ENCODE measurements around the gene HCRTR1. TPM values are rescaled to one million over a fixed set of nuclear protein-coding genes. Genes with fewer than 3 reads are reported as not detected.
"Not testable (repeated sequence)": the region's sequence is repeated elsewhere in the genome, so short reads cannot be mapped to it uniquely, and the experiment has no call there.

The HCRTR1 gene
- total and polyA plus RNA-seq, 4 donors, result 0.18 to 0.42 TPM; not detected in 2

DNA sequence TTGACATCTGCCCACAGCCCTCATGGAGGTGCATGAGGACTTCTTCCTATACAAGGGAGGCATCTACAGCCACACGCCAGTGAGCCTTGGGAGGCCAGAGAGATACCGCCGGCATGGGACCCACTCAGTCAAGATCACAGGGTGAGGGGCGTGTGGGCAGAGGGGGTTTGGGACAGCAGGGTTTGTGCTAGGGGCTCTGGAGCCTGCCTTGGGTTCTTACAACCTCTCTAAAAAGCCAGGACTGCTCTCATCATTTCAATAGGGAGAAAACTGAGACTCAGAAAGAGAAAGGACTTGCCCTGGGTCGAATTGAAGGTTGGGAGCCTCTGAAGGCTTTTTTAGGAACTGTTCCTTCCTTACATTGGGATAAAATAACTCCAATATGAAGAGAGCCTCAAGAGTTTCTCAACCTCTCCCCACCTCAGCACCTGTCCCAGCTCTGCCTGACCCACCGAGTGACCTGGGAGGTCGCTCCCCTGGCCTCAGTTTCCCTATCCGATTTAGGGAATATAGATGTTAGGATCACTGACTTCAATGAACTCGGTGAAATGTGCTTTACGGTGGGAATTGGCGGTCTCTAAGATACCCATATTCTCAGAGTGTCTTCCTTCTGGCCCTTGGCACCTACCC is 31.6 kb upstream of the HCRTR1 start:
- Histone ChIP-seq H3K9me3 (ENCODE audit: control insufficient read depth, low read length) (no peaks in the 10 kb centered on the region), H3K27me3 (ENCODE audit: control insufficient read depth in 1 of 2, insufficient read depth in 2 of 2, low read length in 1 of 2) (no peaks in the 10 kb centered on the region), H3K36me3 (ENCODE audit: control insufficient read depth in 1 of 2, insufficient read depth in 2 of 2, low read length in 1 of 2) (peaks cover 0 to 12% of the 10 kb centered on the region in 2 donors), H3K4me3 (ENCODE audit: low read length in 2 of 2) (no peak overlapping the region), H3K27ac (ENCODE audit: low read depth in 1 of 2, low read length in 2 of 2) (peak overlapping the region; percentile 47 to 83), H3K4me1 (ENCODE audit: control insufficient read depth in 1 of 2, insufficient read depth in 2 of 2, low read length in 2 of 2) (peaks cover 3 to 6% of the 10 kb centered on the region in 2 donors)
- 58% methylated on average over 11 of the region's 11 CpGs for WGBS, 2 donors
- intact Hi-C loops (cut with DNase I), result no loop called here
- no peak for ATAC-seq (ENCODE audit: low FRiP score)
- DNase-seq, result no peak

- no peaks in the 10 kb centered on the region for H3K27me3 ChIP-seq (ENCODE audit: control insufficient read depth in 1 of 2, insufficient read depth in 2 of 2, low read length in 1 of 2)
- H3K36me3 ChIP-seq (ENCODE audit: control insufficient read depth in 1 of 2, insufficient read depth in 2 of 2, low read length in 1 of 2), result peaks cover 0 to 12% of the 10 kb centered on the region in 2 donors
- H3K4me3 ChIP-seq (ENCODE audit: low read length in 2 of 2), result no peak overlapping the region
- DNase-seq (no peak), ATAC-seq (ENCODE audit: low FRiP score) (no peak)
- intact Hi-C loops (cut with DNase I), result no loop called here
- H3K27ac ChIP-seq (ENCODE audit: low read depth in 1 of 2, low read length in 2 of 2), result peak overlapping the region; percentile 23 to 83
- H3K9me3 ChIP-seq (ENCODE audit: control insufficient read depth, low read length), result no peaks in the 10 kb centered on the region
- peaks cover 0 to 3% of the 10 kb centered on the region in 2 donors for H3K4me1 ChIP-seq (ENCODE audit: control insufficient read depth in 1 of 2, insufficient read depth in 2 of 2, low read length in 2 of 2)
- WGBS, 2 donors, result 38 to 39% methylated on average over 42 to 47 of the region's 47 CpGs
Observed at GRCh38 chr1:31586376-31587327, 30.8 kb upstream of the HCRTR1 start.

- H3K4me3 ChIP-seq (ENCODE audit: low read length in 2 of 2); H3K4me1 ChIP-seq (ENCODE audit: control insufficient read depth in 1 of 2, insufficient read depth in 2 of 2, low read length in 2 of 2); H3K9me3 ChIP-seq (ENCODE audit: control insufficient read depth, low read length); H3K27me3 ChIP-seq (ENCODE audit: control insufficient read depth in 1 of 2, insufficient read depth in 2 of 2, low read length in 1 of 2); DNase-seq; intact Hi-C loops (cut with DNase I); ATAC-seq (ENCODE audit: low FRiP score): not testable (repeated sequence)
- H3K36me3 ChIP-seq (ENCODE audit: control insufficient read depth in 1 of 2, insufficient read depth in 2 of 2, low read length in 1 of 2), result peaks cover 0 to 12% of the 10 kb centered on the region in 2 donors
- H3K27ac ChIP-seq (ENCODE audit: low read depth in 1 of 2, low read length in 2 of 2), result peak overlapping the region; percentile 23 to 83
- WGBS, 2 donors, result 27 to 48% methylated on average over 5 of the region's 5 CpGs
Observed at GRCh38 chr1:31587328-31587699, 30.2 kb upstream of the HCRTR1 start.

- Histone ChIP-seq H3K4me1 (ENCODE audit: control insufficient read depth in 1 of 2, insufficient read depth in 2 of 2, low read length in 2 of 2) (peaks cover 0 to 3% of the 10 kb centered on the region in 2 donors), H3K27me3 (ENCODE audit: control insufficient read depth in 1 of 2, insufficient read depth in 2 of 2, low read length in 1 of 2) (no peaks in the 10 kb centered on the region), H3K4me3 (ENCODE audit: low read length in 2 of 2) (no peak overlapping the region), H3K27ac (ENCODE audit: low read depth in 1 of 2, low read length in 2 of 2) (peak overlapping the region; percentile 83 to 89), H3K9me3 (ENCODE audit: control insufficient read depth, low read length) (no peaks in the 10 kb centered on the region), H3K36me3 (ENCODE audit: control insufficient read depth in 1 of 2, insufficient read depth in 2 of 2, low read length in 1 of 2) (peaks cover 0 to 11% of the 10 kb centered on the region in 2 donors)
- intact Hi-C loops (cut with DNase I), result no loop called here
- ATAC-seq (ENCODE audit: low FRiP score) (peak; percentile 61), DNase-seq (peak; percentile 87 to 90)
- WGBS, 2 donors, result 0 to 6% methylated on average over 14 of the region's 14 CpGs
Observed at GRCh38 chr1:31587720-31588423, 29.6 kb upstream of the HCRTR1 start.

DNA sequence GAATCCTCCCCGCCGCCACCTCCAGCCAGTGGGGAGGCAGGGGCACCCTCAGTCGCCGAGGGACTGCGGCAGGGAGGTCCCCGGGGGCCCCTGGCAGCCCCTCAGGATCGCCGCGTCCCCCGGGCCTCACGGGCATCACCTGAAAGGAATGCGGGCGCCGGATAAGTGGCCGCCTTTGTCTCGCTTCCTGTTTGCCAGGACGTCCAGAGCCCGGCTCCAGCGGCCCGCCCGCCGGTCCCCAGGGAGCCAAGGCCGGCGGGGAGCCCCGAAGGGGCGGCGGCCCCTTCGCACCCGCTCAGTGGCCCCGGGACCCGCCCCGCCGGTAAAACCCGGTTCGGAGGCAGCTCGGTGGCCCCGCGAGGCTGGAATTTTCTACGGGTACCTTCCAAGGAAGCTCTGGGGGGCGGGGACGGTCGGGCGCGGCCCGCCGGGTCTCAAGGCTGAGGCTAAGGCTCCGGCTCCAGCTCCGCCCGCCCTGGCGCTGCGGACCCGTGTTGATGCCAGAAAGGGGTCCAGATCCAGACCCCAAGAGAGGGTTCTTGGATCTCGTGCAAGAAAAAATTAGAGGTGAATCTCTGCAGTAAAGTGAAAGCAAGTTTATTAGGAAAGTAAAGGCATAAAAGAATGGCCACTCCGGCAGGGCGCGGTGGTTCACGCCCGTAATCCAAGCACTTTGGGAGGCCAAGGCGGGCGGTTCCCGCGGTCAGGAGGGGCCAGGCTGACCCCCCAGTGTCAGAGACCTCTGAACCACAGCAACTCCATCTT is 28.6 kb upstream of the HCRTR1 start:
- Histone ChIP-seq H3K27me3 (ENCODE audit: control insufficient read depth in 1 of 2, insufficient read depth in 2 of 2, low read length in 1 of 2) (no peaks in the 10 kb centered on the region), H3K4me1 (ENCODE audit: control insufficient read depth in 1 of 2, insufficient read depth in 2 of 2, low read length in 2 of 2) (peaks cover 0 to 3% of the 10 kb centered on the region in 2 donors), H3K9me3 (ENCODE audit: control insufficient read depth, low read length) (no peaks in the 10 kb centered on the region), H3K36me3 (ENCODE audit: control insufficient read depth in 1 of 2, insufficient read depth in 2 of 2, low read length in 1 of 2) (peaks cover 0 to 7% of the 10 kb centered on the region in 2 donors), H3K4me3 (ENCODE audit: low read length in 2 of 2) (no peak overlapping the region), H3K27ac (ENCODE audit: low read depth in 1 of 2, low read length in 2 of 2) (peak overlapping the region; percentile 83 to 89)
- 8% methylated on average over 54 to 62 of the region's 62 CpGs for WGBS, 2 donors
- intact Hi-C loops (cut with DNase I), result no loop called here
- peak; percentile 81 to 91 for DNase-seq
- ATAC-seq (ENCODE audit: low FRiP score), result peak; percentile 57

GRCh38 chr1:31591425-31592093 is 25.9 kb upstream of the HCRTR1 start:
- 20 to 22% methylated on average over 11 of the region's 11 CpGs for WGBS, 2 donors
- intact Hi-C loops (cut with DNase I), result no loop called here

GRCh38 chr1:31592132-31592531 is 25.4 kb upstream of the HCRTR1 start:
- ATAC-seq (ENCODE audit: low FRiP score) (no peak), DNase-seq (no peak)
- Histone ChIP-seq H3K9me3 (ENCODE audit: control insufficient read depth, low read length) (no peaks in the 10 kb centered on the region), H3K27ac (ENCODE audit: low read depth in 1 of 2, low read length in 2 of 2) (peak overlapping the region; percentile 44 to 92), H3K27me3 (ENCODE audit: control insufficient read depth in 1 of 2, insufficient read depth in 2 of 2, low read length in 1 of 2) (no peaks in the 10 kb centered on the region), H3K36me3 (ENCODE audit: control insufficient read depth in 1 of 2, insufficient read depth in 2 of 2, low read length in 1 of 2) (no peaks in the 10 kb centered on the region), H3K4me1 (ENCODE audit: control insufficient read depth in 1 of 2, insufficient read depth in 2 of 2, low read length in 2 of 2) (no peaks in the 10 kb centered on the region), H3K4me3 (ENCODE audit: low read length in 2 of 2) (no peak overlapping the region)
- intact Hi-C loops (cut with DNase I), result no loop called here

More at GRCh38 chr1:31591425-31592093, 25.9 kb upstream of the HCRTR1 start:
- no peaks in the 10 kb centered on the region for H3K9me3 ChIP-seq (ENCODE audit: control insufficient read depth, low read length)
- ATAC-seq (ENCODE audit: low FRiP score) (peak; percentile 20), DNase-seq (no peak)
- H3K27ac ChIP-seq (ENCODE audit: low read depth in 1 of 2, low read length in 2 of 2), result peak overlapping the region; percentile 44 to 92
- H3K4me3 ChIP-seq (ENCODE audit: low read length in 2 of 2), result no peak overlapping the region
- H3K36me3 ChIP-seq (ENCODE audit: control insufficient read depth in 1 of 2, insufficient read depth in 2 of 2, low read length in 1 of 2), result no peaks in the 10 kb centered on the region
- H3K4me1 ChIP-seq (ENCODE audit: control insufficient read depth in 1 of 2, insufficient read depth in 2 of 2, low read length in 2 of 2), result no peaks in the 10 kb centered on the region
- no peaks in the 10 kb centered on the region for H3K27me3 ChIP-seq (ENCODE audit: control insufficient read depth in 1 of 2, insufficient read depth in 2 of 2, low read length in 1 of 2)

Data from aorta (tissue), 5 donors.